Tibial nerve (tissue), 4 donors: Measurements from ENCODE around the gene FBXO21. TPM values are rescaled to one million over a fixed set of nuclear protein-coding genes. Genes with fewer than 3 reads are reported as not detected.

Experiments used
- DNase-seq, 2 donors: peaks; one replicate each; pipeline ENCODE4 v3.0.0-alpha.2; 2019; ENCODE audit warnings: low spot score in 2 of 2
- H3K27ac ChIP-seq, 4 donors: fragments of 200-600 bp; sonication (generic) in 3 of 4; one replicate each; pipeline ENCODE4 v1.5.1; 2017 to 2019; ENCODE audit warnings: mild to moderate bottlenecking in 1 of 4
- H3K27me3 ChIP-seq, 2 donors: fragments of 200-600 bp; sonication (generic) in 1 of 2; one replicate each; pipeline versions ENCODE4 v1.5.1 to v1.6.0; 2017 to 2019
- H3K36me3 ChIP-seq, 3 donors: fragments of 200-600 bp; sonication (generic); one replicate each; pipeline ENCODE4 v1.5.1; 2018 to 2019
- H3K4me1 ChIP-seq, 4 donors: fragments of 200-600 bp; sonication (generic) in 3 of 4; one replicate each; pipeline ENCODE4 v1.5.1; 2017 to 2019
- H3K4me3 ChIP-seq, 4 donors: fragments of 200-600 bp; sonication (generic) in 3 of 4; one replicate each; pipeline ENCODE4 v1.5.1; 2017 to 2019; ENCODE audit warnings: mild to moderate bottlenecking in 1 of 4, moderate library complexity in 1 of 4
- H3K9me3 ChIP-seq, 4 donors: fragments of 200-600 bp; sonication (generic) in 3 of 4; one replicate each; pipeline ENCODE4 v1.5.1; 2017 to 2019
- CTCF ChIP-seq, 5 experiments: fragments of 200-600 bp in 3 of 5; fragments of 450-650 bp in 2 of 5; sonication (generic) in 3 of 5; IDR thresholded peaks; one replicate each; pipeline ENCODE4 v1.5.1; 2016 to 2019; ENCODE audit warnings: antibody characterized with exemption in 5 of 5, mild to moderate bottlenecking in 3 of 5, moderate library complexity in 2 of 5
- EP300 ChIP-seq, 2 donors: sonication (generic); formaldehyde crosslinking; IDR thresholded peaks; one replicate each; pipeline ENCODE4 v1.6.1; 2017; ENCODE audit warnings: antibody characterized with exemption in 2 of 2, mild to moderate bottlenecking in 1 of 2
- POLR2A ChIP-seq, 2 donors: fragments of 450-650 bp; IDR thresholded peaks; one replicate each; pipeline ENCODE4 v1.6.1; 2017; ENCODE audit warnings: antibody characterized with exemption in 2 of 2, mild to moderate bottlenecking in 2 of 2, moderate library complexity in 2 of 2
- WGBS, 2 donors: methylation state at CpG; one replicate each; pipeline ENCODE4 v1.1.5; 2018; 5-methylcytosine and 5-hydroxymethylcytosine counted together
- total RNA-seq, 4 donors: library from RNA; depleted of rRNA; stranded (reverse); fragments of >200 nt; gene quantifications; one replicate each; pipeline ENCODE4 v1.1.0, GENCODE V29; 2016

FBXO21 gene
- total RNA-seq = 100 to 1,000 TPM in 2 of 4 donors, 10 to 100 TPM in 2; 56.1 to 154 (median 84.6) TPM

- WGBS, 2 donors = 3% methylated on average over 24 of the region's 59 CpGs
- Histone ChIP-seq H3K27ac (peak within 1 kb of the TSS; percentile 74 to 93 (median 90)), H3K9me3 (no peaks in the 10 kb centered on the region), H3K36me3 (peaks cover 0 to 17% (median 0%) of the 10 kb centered on the region in 3 donors), H3K27me3 (no peaks in the 10 kb centered on the region), H3K4me3 (peak within 1 kb of the TSS; percentile 72 to 98 (median 92)), H3K4me1 (peaks cover 0 to 25% (median 6%) of the 10 kb centered on the region in 4 donors)
- DNase-seq = peak; percentile 84 to 88
- TF ChIP-seq CTCF (IDR thresholded peaks at IDR 0.05) = peak in 1 of 5 experiments; percentile 49
- TF ChIP-seq POLR2A (IDR thresholded peaks at IDR 0.05) = peak; percentile 81 to 94
- TF ChIP-seq EP300 (IDR thresholded peaks at IDR 0.05) = peak in 1 of 2 donors; percentile 94
Measured at GRCh38 chr12:117190210-117190781, at the start of gene FBXO21. TSS of gene FBXO21 (minus strand) at chr12:117190470. CDS start at chr12:117190456, 14 bp downstream.

- TF ChIP-seq CTCF (IDR thresholded peaks at IDR 0.05) (peak; percentile 43 to 58 (median 47)), EP300 (IDR thresholded peaks at IDR 0.05) (no peak), POLR2A (IDR thresholded peaks at IDR 0.05) (no peak)
- peaks cover 0 to 8% of the 10 kb centered on the region in 2 donors for H3K27me3 ChIP-seq
- 4 to 10% methylated on average over 13 of the region's 13 CpGs for WGBS, 2 donors
- no peak overlapping the region for H3K27ac ChIP-seq
- no peaks in the 10 kb centered on the region for H3K9me3 ChIP-seq
- no peaks in the 10 kb centered on the region for H3K4me1 ChIP-seq
- no peak overlapping the region for H3K4me3 ChIP-seq
- DNase-seq = peak; percentile 70 to 87
- no peaks in the 10 kb centered on the region for H3K36me3 ChIP-seq
Measured at GRCh38 chr12:117236456-117237001, 46.3 kb upstream of the FBXO21 start.

GRCh38 chr12:117235261-117235660 lies 45.0 kb upstream of the FBXO21 start:
- 33 to 41% methylated on average over 2 of the region's 2 CpGs for WGBS, 2 donors
- TF ChIP-seq CTCF (IDR thresholded peaks at IDR 0.05) = no peak
- no peak for TF ChIP-seq EP300 (IDR thresholded peaks at IDR 0.05)
- TF ChIP-seq POLR2A (IDR thresholded peaks at IDR 0.05) = no peak
- Histone ChIP-seq H3K36me3 (no peaks in the 10 kb centered on the region), H3K27ac (no peak overlapping the region), H3K4me3 (no peak overlapping the region), H3K9me3 (no peaks in the 10 kb centered on the region), H3K4me1 (no peaks in the 10 kb centered on the region), H3K27me3 (peaks cover 0 to 8% of the 10 kb centered on the region in 2 donors)
- no peak for DNase-seq

GRCh38 chr12:117234441-117234840 lies 44.2 kb upstream of the FBXO21 start:
- 84 to 93% methylated on average over 15 of the region's 15 CpGs for WGBS, 2 donors
- Histone ChIP-seq H3K27ac (no peak overlapping the region), H3K4me1 (no peaks in the 10 kb centered on the region), H3K9me3 (no peaks in the 10 kb centered on the region), H3K36me3 (no peaks in the 10 kb centered on the region), H3K4me3 (no peak overlapping the region), H3K27me3 (peaks cover 0 to 8% of the 10 kb centered on the region in 2 donors)
- no peak for DNase-seq
- TF ChIP-seq EP300 (IDR thresholded peaks at IDR 0.05) = no peak
- no peak for TF ChIP-seq POLR2A (IDR thresholded peaks at IDR 0.05)
- no peak for TF ChIP-seq CTCF (IDR thresholded peaks at IDR 0.05)

GRCh38 chr12:117231750-117232149 lies 41.5 kb upstream of the FBXO21 start:
- Histone ChIP-seq H3K27me3 (peaks cover 0 to 3% of the 10 kb centered on the region in 2 donors), H3K4me3 (no peak overlapping the region), H3K9me3 (no peaks in the 10 kb centered on the region), H3K4me1 (no peaks in the 10 kb centered on the region), H3K36me3 (no peaks in the 10 kb centered on the region), H3K27ac (no peak overlapping the region)
- DNase-seq = no peak
- TF ChIP-seq EP300 (IDR thresholded peaks at IDR 0.05) (no peak), POLR2A (IDR thresholded peaks at IDR 0.05) (no peak), CTCF (IDR thresholded peaks at IDR 0.05) (no peak)
- WGBS, 2 donors = 82 to 88% methylated on average over 11 of the region's 11 CpGs
